ENCODE results near the gene SECISBP2.

The SECISBP2 gene

GRCh38 chr9:89380437-89381307 lies 62.4 kb downstream of the SECISBP2 start:
- Histone ChIP-seq H3K36me3 (ENCODE audit: insufficient read depth, low read depth, low read length) (peaks cover 67% of the 10 kb centered on the region), H3K27me3 (ENCODE audit: insufficient read depth, low read length) (no peaks in the 10 kb centered on the region), H3K9me3 (ENCODE audit: insufficient read depth, low read depth, low read length) (no peaks in the 10 kb centered on the region), H3K27ac (ENCODE audit: low read length) (no peak overlapping the region), H3K4me1 (ENCODE audit: insufficient read depth, low read length) (no peaks in the 10 kb centered on the region), H3K4me3 (ENCODE audit: low read length) (no peak overlapping the region), H3K9ac (ENCODE audit: low read depth, low read length) (no peak overlapping the region)

- no peaks in the 10 kb centered on the region for H3K9me3 ChIP-seq (ENCODE audit: insufficient read depth, low read depth, low read length)
- H3K4me3 ChIP-seq (ENCODE audit: low read length): no peak overlapping the region
- no peak overlapping the region for H3K27ac ChIP-seq (ENCODE audit: low read length)
- H3K9ac ChIP-seq (ENCODE audit: low read depth, low read length): no peak overlapping the region
- H3K36me3 ChIP-seq (ENCODE audit: insufficient read depth, low read depth, low read length): peaks cover 72% of the 10 kb centered on the region
- H3K27me3 ChIP-seq (ENCODE audit: insufficient read depth, low read length): no peaks in the 10 kb centered on the region
- H3K4me1 ChIP-seq (ENCODE audit: insufficient read depth, low read length): no peaks in the 10 kb centered on the region
These were observed 63.0 kb downstream of the SECISBP2 start for GRCh38 chr9:89381308-89381609.

GRCh38 chr9:89382026-89382986 lies 64.0 kb downstream of the SECISBP2 start:
- Histone ChIP-seq H3K27ac (ENCODE audit: low read length) (no peak overlapping the region), H3K27me3 (ENCODE audit: insufficient read depth, low read length) (no peaks in the 10 kb centered on the region), H3K4me1 (ENCODE audit: insufficient read depth, low read length) (no peaks in the 10 kb centered on the region), H3K9me3 (ENCODE audit: insufficient read depth, low read depth, low read length) (no peaks in the 10 kb centered on the region), H3K36me3 (ENCODE audit: insufficient read depth, low read depth, low read length) (peaks cover 80% of the 10 kb centered on the region), H3K9ac (ENCODE audit: low read depth, low read length) (no peak overlapping the region), H3K4me3 (ENCODE audit: low read length) (no peak overlapping the region)

GRCh38 chr9:89383030-89383720 lies 64.9 kb downstream of the SECISBP2 start:
- Histone ChIP-seq H3K9ac (ENCODE audit: low read depth, low read length) (no peak overlapping the region), H3K27ac (ENCODE audit: low read length) (no peak overlapping the region)

GRCh38 chr9:89383721-89384300 lies 65.5 kb downstream of the SECISBP2 start:
- H3K4me1 ChIP-seq (ENCODE audit: insufficient read depth, low read length): no peaks in the 10 kb centered on the region
- H3K27me3 ChIP-seq (ENCODE audit: insufficient read depth, low read length): no peaks in the 10 kb centered on the region
- no peak overlapping the region for H3K4me3 ChIP-seq (ENCODE audit: low read length)
- H3K27ac ChIP-seq (ENCODE audit: low read length): no peak overlapping the region
- H3K9me3 ChIP-seq (ENCODE audit: insufficient read depth, low read depth, low read length): no peaks in the 10 kb centered on the region
- H3K36me3 ChIP-seq (ENCODE audit: insufficient read depth, low read depth, low read length): peaks cover 81% of the 10 kb centered on the region
- H3K9ac ChIP-seq (ENCODE audit: low read depth, low read length): no peak overlapping the region

More at GRCh38 chr9:89383030-89383720, 64.9 kb downstream of the SECISBP2 start:
- H3K27me3 ChIP-seq (ENCODE audit: insufficient read depth, low read length): no peaks in the 10 kb centered on the region
- no peaks in the 10 kb centered on the region for H3K9me3 ChIP-seq (ENCODE audit: insufficient read depth, low read depth, low read length)
- no peaks in the 10 kb centered on the region for H3K4me1 ChIP-seq (ENCODE audit: insufficient read depth, low read length)
- no peak overlapping the region for H3K4me3 ChIP-seq (ENCODE audit: low read length)
- H3K36me3 ChIP-seq (ENCODE audit: insufficient read depth, low read depth, low read length): peaks cover 81% of the 10 kb centered on the region

- H3K27ac ChIP-seq (ENCODE audit: low read length): no peak overlapping the region
These were observed 66.5 kb downstream of the SECISBP2 start for GRCh38 chr9:89384783-89385182.

GRCh38 chr9:89386206-89386605 lies 67.9 kb downstream of the SECISBP2 start:
- Histone ChIP-seq H3K27ac (ENCODE audit: low read length) (no peak overlapping the region), H3K27me3 (ENCODE audit: insufficient read depth, low read length) (no peaks in the 10 kb centered on the region), H3K9me3 (ENCODE audit: insufficient read depth, low read depth, low read length) (no peaks in the 10 kb centered on the region), H3K4me3 (ENCODE audit: low read length) (no peak overlapping the region), H3K4me1 (ENCODE audit: insufficient read depth, low read length) (no peaks in the 10 kb centered on the region), H3K9ac (ENCODE audit: low read depth, low read length) (no peak overlapping the region), H3K36me3 (ENCODE audit: insufficient read depth, low read depth, low read length) (peaks cover 83% of the 10 kb centered on the region)

More at GRCh38 chr9:89384783-89385182, 66.5 kb downstream of the SECISBP2 start:
- Histone ChIP-seq H3K27me3 (ENCODE audit: insufficient read depth, low read length) (no peaks in the 10 kb centered on the region), H3K9ac (ENCODE audit: low read depth, low read length) (no peak overlapping the region), H3K36me3 (ENCODE audit: insufficient read depth, low read depth, low read length) (peaks cover 81% of the 10 kb centered on the region), H3K4me1 (ENCODE audit: insufficient read depth, low read length) (no peaks in the 10 kb centered on the region), H3K9me3 (ENCODE audit: insufficient read depth, low read depth, low read length) (no peaks in the 10 kb centered on the region), H3K4me3 (ENCODE audit: low read length) (no peak overlapping the region)

- H3K9me3 ChIP-seq (ENCODE audit: insufficient read depth, low read depth, low read length): no peaks in the 10 kb centered on the region
- no peak overlapping the region for H3K27ac ChIP-seq (ENCODE audit: low read length)
These were observed 68.5 kb downstream of the SECISBP2 start for GRCh38 chr9:89386797-89387196.

GRCh38 chr9:89387197-89387849 lies 69.0 kb downstream of the SECISBP2 start:
- peaks cover 89% of the 10 kb centered on the region for H3K36me3 ChIP-seq (ENCODE audit: insufficient read depth, low read depth, low read length)
- no peak overlapping the region for H3K9ac ChIP-seq (ENCODE audit: low read depth, low read length)
- no peaks in the 10 kb centered on the region for H3K4me1 ChIP-seq (ENCODE audit: insufficient read depth, low read length)
- no peak overlapping the region for H3K27ac ChIP-seq (ENCODE audit: low read length)
- H3K27me3 ChIP-seq (ENCODE audit: insufficient read depth, low read length): no peaks in the 10 kb centered on the region
- no peaks in the 10 kb centered on the region for H3K9me3 ChIP-seq (ENCODE audit: insufficient read depth, low read depth, low read length)
- H3K4me3 ChIP-seq (ENCODE audit: low read length): no peak overlapping the region

More at GRCh38 chr9:89386797-89387196, 68.5 kb downstream of the SECISBP2 start:
- H3K9ac ChIP-seq (ENCODE audit: low read depth, low read length): no peak overlapping the region
- H3K4me3 ChIP-seq (ENCODE audit: low read length): no peak overlapping the region
- peaks cover 84% of the 10 kb centered on the region for H3K36me3 ChIP-seq (ENCODE audit: insufficient read depth, low read depth, low read length)
- no peaks in the 10 kb centered on the region for H3K4me1 ChIP-seq (ENCODE audit: insufficient read depth, low read length)
- no peaks in the 10 kb centered on the region for H3K27me3 ChIP-seq (ENCODE audit: insufficient read depth, low read length)

GRCh38 chr9:89388084-89388867 lies 70.0 kb downstream of the SECISBP2 start:
- Histone ChIP-seq H3K27ac (ENCODE audit: low read length) (no peak overlapping the region), H3K4me3 (ENCODE audit: low read length) (no peak overlapping the region), H3K36me3 (ENCODE audit: insufficient read depth, low read depth, low read length) (peaks cover 94% of the 10 kb centered on the region), H3K9me3 (ENCODE audit: insufficient read depth, low read depth, low read length) (no peaks in the 10 kb centered on the region), H3K9ac (ENCODE audit: low read depth, low read length) (no peak overlapping the region), H3K4me1 (ENCODE audit: insufficient read depth, low read length) (no peaks in the 10 kb centered on the region), H3K27me3 (ENCODE audit: insufficient read depth, low read length) (no peaks in the 10 kb centered on the region)

Measured in iPS-20b (cell line).